Activated CD4-positive, CD25-positive, alpha-beta regulatory T cell (primary cell): ENCODE measurements around the gene RBM18.

Experiments used
- DNase-seq, 4 experiments: peaks; one replicate each; lab custom pipeline; 2025; lab: John Stamatoyannopoulos, UW

Gene RBM18

DNA sequence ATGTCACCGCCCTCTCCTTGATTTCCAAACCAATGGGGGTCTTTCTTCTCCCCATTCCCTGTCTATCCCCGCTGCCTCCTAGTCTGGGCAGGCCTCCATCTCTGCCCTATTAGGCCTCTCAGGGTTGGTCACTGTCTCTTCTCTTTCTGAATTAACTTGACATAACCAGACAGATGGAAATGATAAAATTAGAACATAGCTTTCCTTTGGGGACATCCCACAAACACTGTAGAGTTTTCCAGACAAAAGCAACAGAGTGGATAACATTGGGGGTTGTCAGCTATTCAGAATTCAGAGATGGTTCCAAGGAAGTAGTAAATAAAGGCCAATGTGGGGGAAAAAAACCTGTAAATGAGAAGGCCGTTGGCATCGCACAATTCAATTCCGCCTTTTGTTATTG is 60.6 kb downstream of the RBM18 start:
- DNase-seq = no peak

DNA sequence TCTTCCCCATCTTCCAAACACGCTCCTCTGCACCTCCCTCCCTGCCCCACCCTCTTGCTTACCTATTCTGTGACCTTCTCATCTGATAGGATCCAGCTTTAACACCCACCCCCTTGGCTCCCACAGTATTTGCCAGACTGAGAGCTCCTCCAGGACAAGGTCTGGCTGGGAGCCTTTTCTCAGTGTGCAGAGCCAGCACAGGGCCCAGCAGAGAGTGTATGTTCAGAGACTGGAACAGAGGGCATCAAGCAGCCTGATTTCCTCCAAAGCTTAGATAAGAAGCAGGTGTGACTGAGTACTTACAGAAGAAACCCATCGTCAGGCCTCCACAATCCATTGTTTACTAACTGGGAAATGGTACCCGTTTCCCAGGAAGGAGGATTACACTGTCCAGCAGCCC is 62.5 kb downstream of the RBM18 start:
- DNase-seq = no peak

GRCh38 chr9:122201641-122202040 is 63.0 kb downstream of the RBM18 start:
- no peak for DNase-seq

DNA sequence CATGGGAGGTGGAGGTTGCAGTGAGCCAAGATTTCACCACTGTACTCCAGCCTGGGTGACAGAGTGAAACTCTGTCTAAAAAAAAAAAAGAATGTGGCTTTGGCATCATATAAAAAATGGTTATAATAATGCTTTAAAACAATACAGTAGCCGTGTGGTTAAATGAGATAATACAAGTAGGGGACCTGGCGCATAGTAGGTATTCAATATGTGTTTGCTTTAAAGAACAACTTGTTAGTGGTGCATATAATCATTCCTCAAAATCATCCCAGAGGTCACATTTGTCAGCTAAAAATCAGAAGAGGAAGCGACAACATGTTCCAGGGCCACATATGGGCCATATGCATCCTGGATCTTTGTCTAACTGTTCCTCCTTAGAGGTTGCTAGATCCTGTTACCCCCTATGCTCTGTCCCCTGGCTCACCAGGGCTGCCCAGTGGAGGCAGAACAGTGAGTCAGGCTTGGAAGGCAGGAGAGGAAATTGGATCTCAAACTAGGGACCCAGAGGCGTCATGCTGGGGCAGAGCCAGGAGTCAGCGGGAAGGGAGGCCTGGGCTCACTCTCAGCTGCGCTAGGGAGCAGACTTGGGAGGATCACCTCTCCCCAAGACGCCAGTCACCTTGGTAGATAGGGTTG is 63.6 kb downstream of the RBM18 start:
- DNase-seq = no peak

DNA sequence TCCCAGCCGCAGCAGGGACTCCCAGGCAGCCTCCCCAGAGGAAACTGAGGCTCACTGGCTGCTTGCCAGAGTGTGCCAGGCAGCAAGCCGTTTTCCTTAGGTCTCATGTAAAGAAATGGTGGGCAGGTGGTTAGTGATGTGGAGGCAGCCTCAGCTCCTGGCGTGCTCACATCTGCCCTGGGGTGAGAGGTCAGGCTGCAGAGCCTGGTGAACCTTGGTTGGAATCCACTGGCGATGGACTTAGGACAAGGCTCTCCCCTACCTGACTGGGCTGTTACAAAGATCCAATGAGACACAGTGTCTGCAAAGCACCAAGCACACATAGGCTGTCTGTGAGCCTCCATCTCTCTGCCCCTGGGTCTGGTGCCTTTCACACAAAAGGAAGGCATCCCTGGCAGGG is 66.8 kb downstream of the RBM18 start:
- DNase-seq = no peak

DNA sequence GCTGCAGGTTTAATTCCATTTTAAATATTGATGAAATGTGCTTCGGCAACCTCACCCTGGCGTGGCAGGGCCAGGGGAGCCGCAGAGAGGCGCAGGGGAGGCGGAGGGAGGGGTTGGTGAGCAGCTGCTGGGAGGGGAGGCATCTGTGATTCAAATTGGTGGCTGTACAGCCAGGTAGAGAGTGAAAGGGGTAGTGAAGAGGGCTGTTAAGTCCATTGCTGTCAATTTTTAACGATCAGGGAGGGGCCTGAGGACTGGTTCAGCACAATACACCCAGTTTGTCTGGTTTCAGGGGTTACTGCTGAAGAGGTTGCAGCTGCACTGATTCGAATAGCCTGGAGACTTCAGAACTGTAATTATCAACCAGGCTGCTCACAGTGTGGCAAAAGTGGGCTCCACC is 67.2 kb downstream of the RBM18 start:
- no peak for DNase-seq

DNA sequence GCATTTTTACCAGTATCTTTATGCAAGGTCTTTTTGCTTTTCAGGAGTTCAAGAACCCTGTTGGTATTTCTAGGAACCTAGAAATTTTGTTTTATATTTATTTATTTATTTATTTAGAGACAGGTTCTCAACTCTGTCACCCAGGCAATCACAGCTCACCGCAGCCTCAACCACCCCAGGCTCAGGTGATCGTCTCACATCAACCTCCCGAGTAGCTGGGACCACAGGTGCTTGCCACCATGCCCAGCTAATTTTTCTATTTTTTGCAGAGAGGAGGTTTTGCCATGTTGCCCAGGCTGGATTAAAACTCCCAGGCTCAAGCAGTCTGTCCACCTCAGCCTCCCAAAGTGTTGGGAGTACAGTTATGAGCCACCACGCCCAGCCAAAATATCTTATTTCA is 68.8 kb downstream of the RBM18 start:
- DNase-seq = no peak

- DNase-seq = no peak
These were observed 71.0 kb downstream of the RBM18 start for GRCh38 chr9:122193651-122194050.

- no peak for DNase-seq
These were observed 71.6 kb downstream of the RBM18 start for GRCh38 chr9:122192914-122193525.

- no peak for DNase-seq
These were observed 72.3 kb downstream of the RBM18 start for GRCh38 chr9:122192261-122192875.

GRCh38 chr9:122191584-122191983 is 73.1 kb downstream of the RBM18 start:
- no peak for DNase-seq

DNA sequence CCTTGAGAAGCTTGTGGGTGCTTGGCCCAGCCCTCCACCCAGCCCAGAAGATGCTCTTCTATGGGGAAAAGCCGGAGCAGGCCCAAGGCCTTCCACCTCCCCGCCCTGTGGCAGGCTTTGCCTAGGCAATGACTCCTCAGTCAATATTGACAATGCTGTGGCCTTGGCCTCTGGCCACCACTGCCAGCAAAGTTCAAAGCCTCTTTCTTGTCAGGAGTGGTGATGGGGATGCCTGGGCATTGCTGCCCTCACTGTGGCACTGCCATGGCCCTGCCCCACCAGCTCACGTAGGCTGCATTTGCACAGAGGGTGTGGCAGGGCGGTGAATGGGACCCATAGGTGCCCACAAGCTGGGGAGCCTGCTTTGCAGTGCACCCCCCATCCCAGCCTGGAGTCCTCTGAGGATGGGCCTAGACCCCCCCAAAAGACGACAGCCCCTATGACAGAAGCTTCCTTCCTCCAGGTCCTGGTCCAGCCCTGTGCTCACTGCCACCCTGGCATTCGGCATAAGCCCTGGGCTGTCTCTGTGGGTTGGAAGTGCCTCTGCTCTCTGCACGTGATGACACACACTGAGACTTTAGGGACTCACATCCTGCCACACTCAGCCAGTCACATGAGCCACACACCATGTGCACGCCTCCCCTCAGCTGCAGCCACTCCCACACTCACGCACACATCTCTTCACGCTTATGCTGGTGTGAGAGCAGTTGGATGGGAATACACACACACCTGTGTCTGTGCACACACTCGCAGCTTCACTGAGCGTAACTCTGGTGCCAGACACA is 73.9 kb downstream of the RBM18 start:
- no peak for DNase-seq

GRCh38 chr9:122188369-122188768 is 76.3 kb downstream of the RBM18 start:
- DNase-seq = no peak
